ENCODE data around the gene SLC7A7. TPM values are rescaled to one million over a fixed set of nuclear protein-coding genes. Genes with fewer than 3 reads are reported as not detected.
"Not testable (repeated sequence)": the region's sequence is repeated elsewhere in the genome, so short reads cannot be mapped to it uniquely, and the experiment has no call there.

Gene SLC7A7
- total RNA-seq, 1 donor from 2014 or later: 14.3 TPM

GRCh38 chr14:22807432-22808087, 7.7 kb downstream of the SLC7A7 start:
- no peak for FAIRE-seq
- Mint-ChIP-seq H3K9me3 (ENCODE audit: unreplicated experiment) (peaks cover 1% of the 10 kb centered on the region), H3K36me3 (ENCODE audit: low read depth, unreplicated experiment) (peaks cover 2% of the 10 kb centered on the region), H3K4me1 (ENCODE audit: low read depth, unreplicated experiment) (peaks cover 2% of the 10 kb centered on the region), H3K27ac (ENCODE audit: unreplicated experiment) (no peak overlapping the region), H3K27me3 (ENCODE audit: low read depth, unreplicated experiment) (peaks cover 3% of the 10 kb centered on the region), H3K4me3 (ENCODE audit: unreplicated experiment) (peak overlapping the region; percentile 45)
- TF ChIP-seq EZH2 (IDR thresholded peaks at IDR 0.05; ENCODE audit: insufficient read depth, low read length): no peak
- TF ChIP-seq CTCF (IDR thresholded peaks at IDR 0.05; ENCODE audit: insufficient read depth, low read depth, low read length): no peak
- H3K4me3 ChIP-seq (ENCODE audit: insufficient read depth, low read depth, low read length): no peak overlapping the region
- H3K79me2 ChIP-seq (ENCODE audit: insufficient read depth, low read length): no peaks in the 10 kb centered on the region
- H4K20me1 ChIP-seq (ENCODE audit: insufficient read depth, low read length): no peaks in the 10 kb centered on the region
- H3K27ac ChIP-seq (ENCODE audit: low read depth, low read length): no peak overlapping the region
- no peak overlapping the region for H3K9ac ChIP-seq (ENCODE audit: low read length)
- H3K9me3 ChIP-seq (ENCODE audit: insufficient read depth, low read depth, low read length): no peaks in the 10 kb centered on the region
- H2AFZ ChIP-seq (ENCODE audit: low read depth, low read length): no peak overlapping the region
- H3K27me3 ChIP-seq (ENCODE audit: insufficient read depth, low read length): peaks cover 2% of the 10 kb centered on the region
- no peaks in the 10 kb centered on the region for H3K36me3 ChIP-seq (ENCODE audit: insufficient read depth, low read length)
- no peak for DNase-seq (ENCODE audit: low read depth)
- H3K4me2 ChIP-seq (ENCODE audit: low read length): no peak overlapping the region
- no peaks in the 10 kb centered on the region for H3K4me1 ChIP-seq (ENCODE audit: insufficient read depth, low read length)

GRCh38 chr14:22805235-22805634, 10.0 kb downstream of the SLC7A7 start:
- H3K27me3 Mint-ChIP-seq (ENCODE audit: low read depth, unreplicated experiment); H3K79me2 ChIP-seq (ENCODE audit: insufficient read depth, low read length); H3K9me3 Mint-ChIP-seq (ENCODE audit: unreplicated experiment); H2AFZ ChIP-seq (ENCODE audit: low read depth, low read length); H3K9ac ChIP-seq (ENCODE audit: low read length); H3K4me1 Mint-ChIP-seq (ENCODE audit: low read depth, unreplicated experiment); H4K20me1 ChIP-seq (ENCODE audit: insufficient read depth, low read length); H3K9me3 ChIP-seq (ENCODE audit: insufficient read depth, low read depth, low read length); H3K27me3 ChIP-seq (ENCODE audit: insufficient read depth, low read length); DNase-seq (ENCODE audit: low read depth); H3K27ac Mint-ChIP-seq (ENCODE audit: unreplicated experiment); FAIRE-seq; H3K4me3 ChIP-seq (ENCODE audit: insufficient read depth, low read depth, low read length); H3K27ac ChIP-seq (ENCODE audit: low read depth, low read length); H3K4me2 ChIP-seq (ENCODE audit: low read length); H3K4me3 Mint-ChIP-seq (ENCODE audit: unreplicated experiment); H3K4me1 ChIP-seq (ENCODE audit: insufficient read depth, low read length); H3K36me3 Mint-ChIP-seq (ENCODE audit: low read depth, unreplicated experiment); H3K36me3 ChIP-seq (ENCODE audit: insufficient read depth, low read length): not testable (repeated sequence)

GRCh38 chr14:22803687-22803974, 11.6 kb downstream of the SLC7A7 start:
- Histone ChIP-seq H3K79me2 (ENCODE audit: insufficient read depth, low read length) (no peaks in the 10 kb centered on the region), H4K20me1 (ENCODE audit: insufficient read depth, low read length) (no peaks in the 10 kb centered on the region), H3K4me2 (ENCODE audit: low read length) (no peak overlapping the region), H3K9ac (ENCODE audit: low read length) (no peak overlapping the region), H3K4me3 (ENCODE audit: insufficient read depth, low read depth, low read length) (no peak overlapping the region), H3K27ac (ENCODE audit: low read depth, low read length) (no peak overlapping the region), H3K9me3 (ENCODE audit: insufficient read depth, low read depth, low read length) (no peaks in the 10 kb centered on the region), H3K27me3 (ENCODE audit: insufficient read depth, low read length) (peaks cover 2% of the 10 kb centered on the region), H3K36me3 (ENCODE audit: insufficient read depth, low read length) (no peaks in the 10 kb centered on the region), H2AFZ (ENCODE audit: low read depth, low read length) (no peak overlapping the region), H3K4me1 (ENCODE audit: insufficient read depth, low read length) (no peaks in the 10 kb centered on the region)
- peaks cover 4% of the 10 kb centered on the region for H3K9me3 Mint-ChIP-seq (ENCODE audit: unreplicated experiment)
- peaks cover 2% of the 10 kb centered on the region for H3K36me3 Mint-ChIP-seq (ENCODE audit: low read depth, unreplicated experiment)
- no peak overlapping the region for H3K27ac Mint-ChIP-seq (ENCODE audit: unreplicated experiment)
- H3K4me3 Mint-ChIP-seq (ENCODE audit: unreplicated experiment): no peak overlapping the region
- FAIRE-seq: no peak
- TF ChIP-seq EZH2 (IDR thresholded peaks at IDR 0.05; ENCODE audit: insufficient read depth, low read length) (no peak), CTCF (IDR thresholded peaks at IDR 0.05; ENCODE audit: insufficient read depth, low read depth, low read length) (no peak)
- no peak for DNase-seq (ENCODE audit: low read depth)
- H3K27me3 Mint-ChIP-seq (ENCODE audit: low read depth, unreplicated experiment): peaks cover 3% of the 10 kb centered on the region
- peaks cover 2% of the 10 kb centered on the region for H3K4me1 Mint-ChIP-seq (ENCODE audit: low read depth, unreplicated experiment)
